Heart left ventricle (tissue), 16 donors: ENCODE results near the gene THSD7B. TPM values are rescaled to one million over a fixed set of nuclear protein-coding genes. Genes with fewer than 3 reads are reported as not detected.

Experiments used
- ATAC-seq, 4 donors: fragments of 200-7000 bp; cut with Tn5 transposase; one replicate each; pipeline ENCODE4 v1.9.1; 2020 to 2022; ENCODE audit warnings: moderate library complexity in 4 of 4, mild to moderate bottlenecking in 3 of 4, moderate number of reproducible peaks in 1 of 4
- DNase-seq, 5 donors: peaks; one replicate each; pipeline ENCODE4 v3.0.0-alpha.2; 2020
- H3K27ac ChIP-seq, 12 donors: fragments of 200-600 bp; sonication (generic) in 4 of 12; one replicate each; pipeline versions ENCODE4 v1.5.0 to v1.8.0; 2016 to 2022; ENCODE audit warnings: mild to moderate bottlenecking in 2 of 12
- H3K27me3 ChIP-seq, 9 donors: fragments of 200-600 bp; sonication (generic) in 2 of 9; one replicate each; pipeline versions ENCODE4 v1.5.1 to v1.8.0; 2016 to 2022; ENCODE audit warnings: mild to moderate bottlenecking in 3 of 9
- H3K36me3 ChIP-seq, 9 donors: fragments of 200-600 bp; sonication (generic) in 2 of 9; one replicate each; pipeline versions ENCODE4 v1.5.0 to v1.8.0; 2018 to 2022; ENCODE audit warnings: mild to moderate bottlenecking in 2 of 9
- H3K4me1 ChIP-seq, 12 donors: fragments of 200-600 bp; sonication (generic) in 4 of 12; one replicate each; pipeline versions ENCODE4 v1.5.0 to v1.8.0; 2016 to 2022; ENCODE audit warnings: mild to moderate bottlenecking in 3 of 12
- H3K4me3 ChIP-seq, 12 donors: fragments of 200-600 bp; sonication (generic) in 4 of 12; one replicate each; pipeline versions ENCODE4 v1.5.0 to v1.8.0; 2017 to 2022; ENCODE audit warnings: mild to moderate bottlenecking in 9 of 12, moderate library complexity in 4 of 12
- H3K9me3 ChIP-seq, 12 donors: fragments of 200-600 bp; sonication (generic) in 4 of 12; one replicate each; pipeline versions ENCODE4 v1.5.0 to v1.8.0; 2016 to 2022; ENCODE audit warnings: mild to moderate bottlenecking in 1 of 12
- POLR2A ChIP-seq, 2 donors: fragments of 450-650 bp; IDR thresholded peaks; one replicate each; pipeline ENCODE4 v1.6.1; 2017; ENCODE audit warnings: antibody characterized with exemption in 2 of 2, mild to moderate bottlenecking in 2 of 2, moderate library complexity in 2 of 2
- WGBS, 4 donors: extraction: QIAGEN DNeasy Blood & Tissue Kit in 2 of 4; methylation state at CpG; one replicate each; pipeline versions ENCODE4 v1.1.5 to v1.1.7; 2013 to 2018; 5-methylcytosine and 5-hydroxymethylcytosine counted together
- intact Hi-C, 10 donors: fragments of 100-400 bp; cut with DNase I; formaldehyde crosslinking; loops; one replicate each; pipeline versions ENCODE4 v1.11.1 to v1.14.2; 2022
- polyA plus RNA-seq, 2 donors: library from polyadenylated mRNA; stranded (reverse); fragments of 200-250 nt; gene quantifications; one replicate each; pipeline ENCODE4 v1.2.3, GENCODE V29; 2013
- total RNA-seq, 9 donors: library from RNA; depleted of rRNA in 2 of 9; stranded (reverse); fragments of >200 nt in 2 of 9; fragmentation: NEBNext Ultra II Directional in 3 of 9; extraction: Animal tissue kit (Norgen Biotek cat#: 25700) in 3 of 9; gene quantifications; one replicate each; pipeline versions ENCODE4 v1.1.0 to v1.2.4, GENCODE V29; 2016 to 2023
- TF ChIP-seq, protein P1 (sequence below), 12 donors: fragments of 200-600 bp; sonication (generic) in 4 of 12; IDR thresholded peaks; one replicate each; pipeline versions ENCODE4 v1.5.0 to v1.8.0; 2018 to 2022; ENCODE audit warnings: antibody characterized with exemption in 12 of 12, mild to moderate bottlenecking in 5 of 12
- donor health status: ischemic (EF 13 %, LVEDD 7.1; RV severe dilation, severe dysfunction).
- donor health status: healthy with polysubstance abuse.
- donor health status: DM: no; HTN: yes; CAD: no.
- donor health status: DM: no; HTN: no; CAD: no.
- donor health status: ischemic (EF 25% LVEDD 6.9; RV normal size, moderate dysfunction).
- donor health status: ischemic (EF 25% LVEDD 5.7; RV mildly dilated, moderate dysfunction).
- donor health status: healthy.
- donor health status: DM: yes; HTN: yes; CAD: no.
- donor health status: ischemic (EF 35%, LVEDD 5.7; RV mildly dilated, moderate dysfunction).
- donor health status: nonischemic (EF 11% LVEDD 7.7; RV severe dilation, severe dysfunction).
- donor health status: DM: yes; HTN: yes; CAD: no.
- donor health status: PGD.
- donor health status: ischemic (EF 29% LVEDD 5.4; RV normal size, mild dysfunction).
- donor health status: nonischemic (EF 23%, LVEDD 6.1; RV moderate dilation, normal function).

THSD7B gene
- total and polyA plus RNA-seq, 11 donors = 0.04 to 0.43 (median 0.17) TPM

- Histone ChIP-seq H3K36me3 (no peaks in the 10 kb centered on the region), H3K27ac (no peak overlapping the region), H3K4me3 (no peak overlapping the region), H3K27me3 (no peaks in the 10 kb centered on the region), H3K9me3 (no peaks in the 10 kb centered on the region), H3K4me1 (no peaks in the 10 kb centered on the region)
- ATAC-seq (no peak), DNase-seq (no peak)
- TF ChIP-seq, protein P1, sequence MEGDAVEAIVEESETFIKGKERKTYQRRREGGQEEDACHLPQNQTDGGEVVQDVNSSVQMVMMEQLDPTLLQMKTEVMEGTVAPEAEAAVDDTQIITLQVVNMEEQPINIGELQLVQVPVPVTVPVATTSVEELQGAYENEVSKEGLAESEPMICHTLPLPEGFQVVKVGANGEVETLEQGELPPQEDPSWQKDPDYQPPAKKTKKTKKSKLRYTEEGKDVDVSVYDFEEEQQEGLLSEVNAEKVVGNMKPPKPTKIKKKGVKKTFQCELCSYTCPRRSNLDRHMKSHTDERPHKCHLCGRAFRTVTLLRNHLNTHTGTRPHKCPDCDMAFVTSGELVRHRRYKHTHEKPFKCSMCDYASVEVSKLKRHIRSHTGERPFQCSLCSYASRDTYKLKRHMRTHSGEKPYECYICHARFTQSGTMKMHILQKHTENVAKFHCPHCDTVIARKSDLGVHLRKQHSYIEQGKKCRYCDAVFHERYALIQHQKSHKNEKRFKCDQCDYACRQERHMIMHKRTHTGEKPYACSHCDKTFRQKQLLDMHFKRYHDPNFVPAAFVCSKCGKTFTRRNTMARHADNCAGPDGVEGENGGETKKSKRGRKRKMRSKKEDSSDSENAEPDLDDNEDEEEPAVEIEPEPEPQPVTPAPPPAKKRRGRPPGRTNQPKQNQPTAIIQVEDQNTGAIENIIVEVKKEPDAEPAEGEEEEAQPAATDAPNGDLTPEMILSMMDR (IDR thresholded peaks at IDR 0.05) = no peak
- no peak for TF ChIP-seq POLR2A (IDR thresholded peaks at IDR 0.05)
- intact Hi-C loops = no loop called here
Observed at GRCh38 chr2:137118140-137118539, 352.8 kb downstream of the THSD7B start.

DNA sequence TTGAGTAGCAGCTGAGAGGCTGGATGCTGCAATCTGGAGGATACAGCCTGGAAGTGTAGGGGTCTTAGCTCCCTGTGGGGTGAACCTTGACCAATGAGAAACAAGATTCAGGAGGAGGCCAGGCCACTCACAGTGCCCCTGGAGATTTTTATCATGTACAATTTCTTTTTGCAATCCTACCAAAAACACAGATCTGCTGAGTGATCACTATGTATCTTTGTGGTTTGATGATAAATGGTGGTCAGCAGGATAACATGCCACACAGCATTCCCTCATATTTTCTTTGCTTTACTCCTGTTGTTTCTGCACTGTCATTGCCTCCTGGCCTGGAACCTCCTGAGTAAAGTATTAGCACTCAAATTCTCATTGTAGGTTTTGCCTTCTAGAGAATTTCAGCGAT is 357.9 kb downstream of the THSD7B start:
- DNase-seq (no peak), ATAC-seq (no peak)
- Histone ChIP-seq H3K4me1 (no peaks in the 10 kb centered on the region), H3K27ac (no peak overlapping the region), H3K4me3 (no peak overlapping the region), H3K36me3 (no peaks in the 10 kb centered on the region), H3K9me3 (peaks cover 0 to 10% (median 0%) of the 10 kb centered on the region in 12 donors), H3K27me3 (no peaks in the 10 kb centered on the region)
- 82 to 91% (median 91%) methylated on average over 1 of the region's 1 CpG for WGBS, 4 donors
- intact Hi-C loops = no loop called here
- TF ChIP-seq POLR2A (IDR thresholded peaks at IDR 0.05) = no peak
- TF ChIP-seq, protein P1 (IDR thresholded peaks at IDR 0.05) = no peak

DNA sequence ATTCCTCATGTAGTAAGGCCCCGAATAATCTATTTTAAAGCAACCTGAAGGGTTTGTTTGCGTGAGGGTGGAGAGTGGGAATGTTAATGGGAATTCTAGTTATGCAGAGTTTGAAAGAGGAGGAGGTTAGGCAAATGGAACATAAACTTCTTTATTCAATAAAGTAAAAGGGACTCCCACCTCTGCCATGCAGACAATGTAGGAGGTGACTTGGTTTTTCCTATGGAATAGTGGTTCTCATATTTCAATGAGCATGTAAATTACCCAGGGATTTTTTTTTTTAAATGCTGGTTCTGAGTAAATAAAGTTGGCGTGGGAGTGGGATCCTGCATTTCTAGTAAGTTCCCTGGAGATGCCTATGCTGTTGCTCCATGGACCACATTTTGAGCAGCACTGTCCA is 367.9 kb downstream of the THSD7B start:
- no peak overlapping the region for H3K4me3 ChIP-seq
- WGBS, 4 donors = 55 to 68% (median 62%) methylated on average over 3 of the region's 3 CpGs
- intact Hi-C loops = no loop called here
- H3K36me3 ChIP-seq = no peaks in the 10 kb centered on the region
- DNase-seq (no peak), ATAC-seq (no peak)
- no peak overlapping the region for H3K27ac ChIP-seq
- no peaks in the 10 kb centered on the region for H3K4me1 ChIP-seq
- H3K27me3 ChIP-seq = no peaks in the 10 kb centered on the region
- TF ChIP-seq, protein P1 (IDR thresholded peaks at IDR 0.05) = no peak
- no peak for TF ChIP-seq POLR2A (IDR thresholded peaks at IDR 0.05)
- no peaks in the 10 kb centered on the region for H3K9me3 ChIP-seq

- Histone ChIP-seq H3K27me3 (no peaks in the 10 kb centered on the region), H3K27ac (no peak overlapping the region), H3K9me3 (no peaks in the 10 kb centered on the region), H3K4me1 (no peaks in the 10 kb centered on the region), H3K36me3 (no peaks in the 10 kb centered on the region), H3K4me3 (no peak overlapping the region)
- no peak for TF ChIP-seq POLR2A (IDR thresholded peaks at IDR 0.05)
- TF ChIP-seq, protein P1 (IDR thresholded peaks at IDR 0.05) = no peak
- DNase-seq = no peak
- no peak for ATAC-seq
- intact Hi-C loops = no loop called here
Observed at GRCh38 chr2:137138263-137138662, 372.9 kb downstream of the THSD7B start.
